NCI-H524 (cell line): ENCODE results near the gene KIAA1958.

ENCODE experiments used
- DNase-seq, 2 experiments: peaks; one replicate each; lab custom pipeline; 2025; lab: John Stamatoyannopoulos, UW

Gene KIAA1958, protein sequence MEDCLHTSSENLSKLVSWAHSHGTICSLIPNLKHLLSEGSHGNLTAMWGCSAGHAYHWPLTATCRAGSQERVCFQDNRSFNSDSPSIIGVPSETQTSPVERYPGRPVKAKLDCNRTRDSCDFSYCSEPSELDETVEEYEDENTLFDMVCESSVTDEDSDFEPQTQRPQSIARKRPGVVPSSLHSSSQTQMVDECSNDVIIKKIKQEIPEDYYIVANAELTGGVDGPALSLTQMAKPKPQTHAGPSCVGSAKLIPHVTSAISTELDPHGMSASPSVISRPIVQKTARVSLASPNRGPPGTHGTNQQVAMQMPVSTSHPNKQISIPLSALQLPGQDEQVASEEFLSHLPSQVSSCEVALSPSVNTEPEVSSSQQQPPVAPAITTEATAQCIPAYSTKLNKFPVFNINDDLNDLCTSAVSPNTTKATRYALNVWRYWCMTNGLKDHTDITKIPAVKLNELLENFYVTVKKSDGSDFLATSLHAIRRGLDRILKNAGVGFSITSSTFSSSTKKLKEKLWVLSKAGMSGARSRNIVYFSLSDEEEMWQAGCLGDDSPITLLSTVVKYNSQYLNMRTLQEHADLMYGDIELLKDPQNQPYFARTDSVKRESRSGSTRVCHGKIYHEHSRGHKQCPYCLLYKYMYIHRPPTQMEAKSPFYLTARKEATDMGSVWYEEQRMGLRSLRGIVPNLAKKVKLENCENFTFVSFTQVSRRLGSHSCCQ

DNA sequence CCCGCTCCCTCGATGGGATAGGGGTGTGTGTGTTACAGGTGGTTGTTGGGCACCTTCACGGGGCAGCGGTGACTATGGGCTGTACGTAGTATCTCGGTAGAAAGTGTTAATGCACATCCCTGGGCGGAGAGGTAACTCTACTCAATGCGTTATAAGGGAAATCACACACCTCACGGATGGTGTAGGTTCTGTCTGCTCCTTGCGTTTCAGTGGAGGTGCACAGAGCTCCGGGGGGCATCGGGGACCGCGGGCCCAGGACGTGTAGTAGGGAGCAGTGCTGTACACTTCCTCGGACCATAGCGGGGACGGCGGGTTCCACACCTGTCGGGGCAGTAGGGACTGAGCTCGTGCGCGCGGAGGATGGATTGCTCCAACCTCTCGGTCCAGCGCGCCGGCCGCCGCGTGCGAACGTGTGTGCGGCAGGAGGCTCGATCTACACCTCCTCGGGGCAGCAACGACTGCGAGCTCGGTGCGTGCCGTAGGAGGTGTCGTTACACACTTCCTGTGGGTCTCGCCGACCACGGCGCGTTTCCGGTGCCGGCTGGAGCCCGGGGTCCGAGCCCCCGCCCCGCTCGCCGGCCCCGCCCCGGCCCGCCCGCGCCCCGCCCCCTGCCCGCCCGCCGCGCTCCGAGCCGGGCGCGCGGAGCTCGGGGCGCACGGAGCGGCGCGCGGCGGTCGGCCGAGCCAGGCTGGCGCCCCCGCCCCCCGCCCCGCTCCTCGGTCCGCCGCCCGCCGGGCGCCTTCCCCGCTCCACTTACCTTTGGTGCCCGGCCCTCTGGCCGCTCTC, at the start of gene KIAA1958:
TSS of gene KIAA1958 (plus strand) at position 607 of the 787 bp plus-strand sequence. CDS start 87,254 bp downstream, outside the sequence.
- DNase-seq = peak; percentile 75 to 87

DNA sequence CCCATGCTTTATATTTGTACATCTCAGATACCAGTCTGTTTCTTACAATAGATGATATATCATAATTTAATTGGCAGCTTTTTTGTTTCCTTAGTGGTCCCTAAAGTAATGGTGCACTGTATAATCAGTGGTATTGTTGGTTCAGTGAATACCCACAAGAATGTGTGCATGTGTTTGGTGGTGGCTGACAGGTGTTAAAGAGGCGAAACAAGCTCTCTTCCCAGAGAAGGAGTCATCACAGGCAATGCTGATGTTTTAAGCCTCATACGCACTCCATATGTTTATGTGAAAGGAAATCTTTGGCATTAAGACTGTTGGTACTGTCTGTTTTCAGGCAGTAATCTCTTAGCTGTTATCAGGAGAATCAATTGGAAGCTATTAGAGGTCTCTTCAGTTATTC, 49.2 kb upstream of the KIAA1958 start:
- peak; percentile 76 to 93 for DNase-seq

DNA sequence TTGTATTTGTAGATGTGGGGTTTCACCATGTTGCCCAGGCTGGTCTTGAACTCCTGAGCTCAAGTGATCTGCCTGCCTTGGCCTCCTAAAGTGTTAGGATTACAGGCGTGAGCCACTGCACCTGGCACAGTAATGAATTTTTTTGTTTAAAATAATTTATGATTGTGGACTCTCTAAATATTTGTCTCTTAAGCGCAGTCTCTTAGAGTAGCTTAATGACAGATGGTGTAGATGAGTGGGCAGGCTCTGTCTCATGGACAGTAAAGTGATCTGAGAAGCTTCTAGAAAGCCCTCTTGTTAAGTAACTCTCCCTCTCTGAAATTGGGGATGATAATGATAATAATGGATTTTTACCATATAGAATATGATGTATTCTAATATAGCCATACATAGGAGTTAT, 47.5 kb upstream of the KIAA1958 start:
- DNase-seq = peak; percentile 81 to 96

DNA sequence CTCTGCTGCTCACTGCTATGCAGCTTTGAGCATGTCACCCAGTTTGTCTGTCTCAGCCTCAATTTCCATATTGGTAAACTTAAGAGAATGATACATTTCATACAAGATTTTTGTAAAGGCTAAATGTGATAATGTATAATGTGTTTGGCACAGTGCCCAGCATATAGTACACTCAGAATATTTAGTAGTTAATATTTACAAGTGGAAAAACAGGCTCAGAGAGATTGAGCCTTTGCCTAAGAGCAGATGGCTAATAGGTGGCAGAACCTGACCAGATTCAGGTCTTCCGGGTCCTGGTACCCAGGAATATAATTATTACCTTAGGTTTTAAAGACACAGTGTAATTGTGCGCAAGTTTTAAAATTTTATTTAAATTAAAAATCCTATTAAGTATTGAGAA, 46.8 kb upstream of the KIAA1958 start:
- DNase-seq = peak; percentile 33 to 75

DNA sequence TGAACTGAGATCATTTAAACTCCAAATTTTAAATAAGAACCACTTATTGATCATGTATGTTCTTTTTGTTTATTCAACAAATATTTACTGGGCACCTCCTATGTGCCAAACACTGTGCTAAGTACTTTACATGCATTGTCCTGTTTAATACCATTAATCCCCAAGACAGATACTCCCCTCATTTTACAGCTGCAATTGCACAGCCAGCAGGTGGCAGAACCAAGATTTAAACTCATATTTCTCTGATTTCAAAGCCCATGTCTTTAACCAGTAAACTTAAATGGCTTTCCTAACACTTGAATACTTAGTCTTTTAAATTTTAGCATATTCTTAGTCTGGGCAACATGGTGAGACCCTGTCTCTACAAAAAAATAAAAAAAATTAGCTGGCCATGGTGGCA, 43.4 kb upstream of the KIAA1958 start:
- DNase-seq = peak; percentile 11 to 22

DNA sequence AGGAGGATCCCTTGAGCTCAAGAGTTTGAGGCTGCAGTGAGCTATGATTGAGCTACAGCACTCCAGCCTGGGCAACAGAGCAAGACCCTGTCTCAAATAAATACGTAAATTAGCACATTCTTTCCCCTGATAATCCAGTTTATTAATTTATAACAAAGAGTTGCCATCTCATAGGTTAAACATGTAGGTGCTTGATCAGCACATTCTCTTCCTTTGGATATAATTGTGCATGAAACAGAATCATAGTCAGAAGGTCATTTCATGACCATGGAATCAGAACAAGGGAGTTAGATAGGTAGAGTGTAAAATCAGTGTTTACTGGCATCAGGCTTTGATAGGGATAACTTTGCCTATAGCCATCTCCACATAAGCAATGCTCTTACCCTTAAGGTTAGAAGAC, 43.0 kb upstream of the KIAA1958 start:
- DNase-seq = no peak

DNA sequence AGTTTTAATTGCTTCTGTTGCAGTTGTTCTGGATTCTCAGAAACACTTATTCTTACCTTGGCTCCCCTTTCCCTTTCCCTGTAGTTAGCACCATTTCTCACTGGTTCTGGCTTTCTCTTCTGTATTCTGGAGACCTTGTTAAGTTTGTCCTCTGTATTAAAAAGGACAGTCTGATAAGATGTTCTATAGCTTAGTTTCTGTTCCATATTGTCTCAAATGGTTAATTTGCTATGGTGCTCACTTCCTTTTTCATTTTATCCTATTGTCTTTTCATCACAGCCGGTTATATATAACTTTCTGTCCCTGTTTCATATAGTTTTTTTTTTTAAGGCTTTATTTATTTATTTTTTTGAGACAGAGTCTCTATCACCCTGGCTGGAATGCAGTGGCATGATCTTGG, 41.4 kb upstream of the KIAA1958 start:
- DNase-seq = no peak

DNA sequence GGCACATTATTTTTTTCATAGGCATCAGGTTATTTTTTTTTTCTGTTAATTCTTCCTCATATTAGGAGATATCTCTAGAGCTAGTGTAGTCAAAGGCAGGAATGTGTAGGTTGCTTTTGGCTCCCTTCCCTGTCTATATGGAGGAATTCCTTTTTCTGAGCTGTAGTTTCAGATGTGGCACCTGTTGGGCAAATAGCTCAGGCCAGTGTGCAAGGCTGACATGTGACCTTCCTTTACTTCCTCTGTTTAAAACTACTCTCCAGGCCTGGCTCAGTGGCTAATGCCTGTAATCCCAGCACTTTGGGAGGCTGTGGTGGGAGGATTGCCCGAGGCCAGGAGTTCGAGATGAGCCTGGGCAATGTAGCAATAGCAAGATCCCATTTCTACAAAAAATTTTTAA, 40.5 kb upstream of the KIAA1958 start:
- no peak for DNase-seq

DNA sequence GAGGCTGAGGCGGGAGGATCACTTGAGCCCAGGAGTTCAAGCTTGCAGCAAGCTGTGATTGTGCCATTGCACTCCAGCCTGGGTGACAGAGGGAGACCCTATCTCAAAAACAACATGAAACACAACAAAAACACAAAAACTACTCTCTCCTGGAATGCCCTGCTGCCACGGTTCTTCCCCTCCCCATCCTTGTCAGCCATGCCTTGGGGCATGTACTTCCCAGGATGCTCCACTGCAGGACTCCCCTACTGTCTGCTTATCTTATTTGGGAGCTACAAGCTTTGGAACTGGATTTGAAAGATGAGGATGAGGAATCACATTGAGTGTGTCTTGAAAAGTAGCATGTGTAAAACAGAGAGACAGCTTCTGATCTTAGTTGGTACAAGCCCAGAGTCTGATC, 40.1 kb upstream of the KIAA1958 start:
- no peak for DNase-seq

DNA sequence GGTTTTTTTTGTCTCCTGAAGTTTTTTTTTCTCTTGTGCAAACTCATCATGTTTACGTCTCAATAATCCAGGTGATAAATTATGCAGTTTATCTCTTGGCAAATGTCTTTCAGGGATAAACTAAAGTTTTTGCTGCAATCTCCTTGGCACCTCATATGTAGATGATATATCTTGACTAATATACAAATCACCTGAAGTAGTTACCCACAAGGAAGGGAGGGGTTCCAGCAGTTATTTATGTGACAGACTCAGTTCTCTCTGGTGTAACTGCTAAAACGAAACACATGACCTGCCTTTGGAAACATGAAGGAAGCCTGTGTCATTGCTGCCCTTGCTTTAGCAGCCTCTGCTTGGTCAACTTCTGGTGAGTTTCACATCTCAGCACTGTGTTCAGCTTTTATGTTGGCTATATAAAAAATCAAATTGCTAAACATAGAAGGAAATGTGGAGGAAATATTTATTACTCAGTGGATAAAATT, 39.3 kb upstream of the KIAA1958 start:
- DNase-seq = no peak

DNA sequence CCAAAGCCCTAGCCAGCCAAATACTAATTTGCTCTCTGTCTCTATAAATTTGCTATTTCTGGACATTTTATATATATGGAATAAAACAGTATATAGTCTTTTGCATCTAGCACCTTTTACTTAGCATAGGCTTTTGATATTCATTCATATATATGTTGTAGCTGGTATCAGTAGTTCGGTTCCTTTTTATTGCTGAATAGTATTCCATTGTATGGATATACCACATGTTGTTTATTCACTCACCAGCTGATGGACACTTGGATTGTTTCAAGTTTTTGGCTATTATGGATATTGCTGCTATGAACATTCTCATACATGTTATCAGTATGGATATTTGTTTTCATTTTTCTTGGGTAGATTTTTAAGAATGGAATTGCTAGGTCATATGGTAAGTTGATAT, 23.8 kb upstream of the KIAA1958 start:
- DNase-seq = no peak

DNA sequence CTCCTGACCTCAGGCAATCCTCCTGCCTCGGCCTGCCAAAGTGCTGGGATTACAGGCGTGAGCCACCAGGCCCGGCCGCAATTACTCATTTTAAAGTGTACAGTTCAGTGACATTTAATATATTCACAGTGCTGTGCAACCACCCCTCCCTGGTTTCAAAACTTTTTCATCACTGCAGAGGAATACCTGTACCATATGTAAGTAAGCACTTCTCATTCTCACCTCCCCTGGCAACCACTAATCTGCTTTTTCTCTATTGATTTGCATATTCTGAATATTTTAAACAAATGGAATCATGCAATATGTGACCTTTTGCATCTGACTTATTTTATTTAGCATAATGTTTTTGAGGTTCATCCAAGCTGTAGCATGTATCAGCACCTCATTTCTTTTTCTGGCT, 21.3 kb upstream of the KIAA1958 start:
- no peak for DNase-seq

DNA sequence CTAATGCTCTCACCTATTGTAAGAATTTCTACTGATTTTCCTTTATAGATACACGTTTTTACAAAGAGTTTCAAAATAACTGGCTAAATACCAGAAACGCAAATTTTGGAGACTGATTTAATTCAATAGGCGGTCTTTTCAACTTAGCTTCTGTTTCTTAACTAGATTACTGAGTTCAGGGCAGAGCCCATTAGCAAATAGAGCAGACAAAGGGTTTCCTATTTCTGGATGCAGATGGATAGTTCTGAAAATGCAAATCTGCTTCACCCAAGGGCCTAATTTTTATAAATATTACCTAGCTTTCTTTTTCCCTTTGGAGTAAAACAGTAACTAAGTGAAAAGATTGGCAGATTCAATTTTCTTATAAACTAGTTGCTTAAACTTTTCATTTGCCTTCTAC, 13.6 kb upstream of the KIAA1958 start:
- DNase-seq = no peak

DNA sequence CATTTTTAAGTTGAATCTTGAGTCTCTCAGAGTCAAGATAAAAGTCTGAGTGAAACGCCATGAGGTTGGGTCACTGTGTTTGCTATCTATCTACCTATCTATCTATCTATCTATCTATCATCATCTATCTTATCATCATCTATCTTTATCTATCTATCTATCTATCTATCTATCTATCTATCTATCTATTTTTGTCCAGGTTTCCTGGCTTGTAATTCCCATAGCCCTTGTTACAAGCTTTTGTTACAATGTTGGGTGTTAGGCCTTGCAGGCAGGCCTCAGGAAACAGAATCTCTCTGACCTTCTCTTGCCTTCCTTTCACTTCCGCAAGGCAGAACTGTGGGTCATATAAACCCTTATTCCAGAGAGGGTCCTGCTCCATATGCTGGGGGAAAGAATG, 12.6 kb upstream of the KIAA1958 start:
- no peak for DNase-seq

DNA sequence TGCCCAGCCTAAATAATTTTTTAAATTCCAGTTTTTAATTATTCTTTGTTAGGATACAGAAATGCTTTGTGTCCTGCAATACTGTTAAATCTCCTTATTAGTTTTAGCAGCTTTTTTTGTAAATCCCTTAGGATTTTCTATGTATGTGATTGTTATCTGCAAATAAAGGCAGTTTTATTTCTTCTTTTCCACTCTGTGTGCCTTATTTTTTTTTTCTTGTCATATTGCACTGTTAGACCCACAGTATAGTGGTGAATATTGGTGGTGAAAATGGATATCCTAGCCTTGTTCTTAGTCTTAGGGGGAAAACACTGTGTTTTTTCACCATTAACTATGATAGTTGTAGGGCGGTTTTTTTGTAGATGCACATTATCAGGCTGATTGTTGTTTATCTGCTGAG, 11.3 kb upstream of the KIAA1958 start:
- DNase-seq = no peak

DNA sequence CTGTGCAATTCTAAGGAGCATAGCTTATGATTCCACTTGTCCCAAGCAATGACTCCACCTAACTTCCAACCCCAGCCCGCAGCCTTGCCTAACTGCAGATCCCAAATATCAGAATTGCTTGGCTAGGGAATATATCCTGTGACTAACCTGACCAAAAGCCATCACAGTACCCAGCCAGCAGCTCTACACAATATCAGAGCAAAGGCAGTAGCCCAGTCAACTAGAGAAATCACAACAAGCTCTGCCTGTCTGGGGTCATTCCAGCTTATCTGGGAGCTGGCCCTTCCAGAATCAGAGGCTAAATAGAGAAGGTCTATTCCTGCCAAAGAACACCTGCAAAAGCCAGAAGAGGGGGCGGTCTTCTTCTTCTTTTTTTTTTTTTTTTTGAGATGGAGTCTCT, 9.3 kb upstream of the KIAA1958 start:
- DNase-seq = no peak

DNA sequence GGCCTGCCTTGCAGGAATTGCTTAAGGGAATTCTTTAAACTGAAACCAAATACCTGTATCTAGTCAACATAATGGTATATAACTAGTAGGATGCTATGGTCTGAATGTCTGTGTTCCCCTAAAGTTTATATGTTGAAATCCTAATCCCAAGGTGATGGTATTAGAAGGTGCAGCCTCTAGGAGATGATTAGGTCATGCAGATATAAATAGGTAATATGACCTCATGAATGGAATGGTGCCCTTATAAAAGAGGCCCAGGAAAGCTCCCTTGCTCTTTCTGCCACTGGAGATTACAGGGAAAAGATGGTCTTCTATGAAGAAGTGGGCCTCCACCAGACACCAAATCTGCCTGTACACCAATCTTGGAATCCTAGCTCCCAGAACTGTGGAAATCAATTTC, 7.4 kb upstream of the KIAA1958 start:
- no peak for DNase-seq

DNA sequence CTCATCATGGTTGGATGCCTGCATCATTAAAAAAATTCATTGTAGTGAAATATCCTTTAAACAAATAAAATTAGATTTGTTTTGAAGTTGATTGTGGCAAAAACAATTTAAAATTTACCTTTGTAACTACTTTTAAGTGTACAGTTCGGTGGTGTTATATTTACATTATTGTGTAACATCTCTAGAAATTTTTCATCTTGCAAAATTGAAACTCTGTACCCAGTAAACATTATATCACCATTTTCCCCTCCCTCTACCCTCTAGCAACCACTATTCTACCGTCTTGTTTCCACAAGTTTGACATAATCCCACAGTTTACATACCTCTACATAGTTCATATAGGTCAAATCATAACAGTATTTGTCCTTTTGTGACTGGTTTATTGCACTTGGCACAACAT, 2.0 kb upstream of the KIAA1958 start:
- no peak for DNase-seq

DNA sequence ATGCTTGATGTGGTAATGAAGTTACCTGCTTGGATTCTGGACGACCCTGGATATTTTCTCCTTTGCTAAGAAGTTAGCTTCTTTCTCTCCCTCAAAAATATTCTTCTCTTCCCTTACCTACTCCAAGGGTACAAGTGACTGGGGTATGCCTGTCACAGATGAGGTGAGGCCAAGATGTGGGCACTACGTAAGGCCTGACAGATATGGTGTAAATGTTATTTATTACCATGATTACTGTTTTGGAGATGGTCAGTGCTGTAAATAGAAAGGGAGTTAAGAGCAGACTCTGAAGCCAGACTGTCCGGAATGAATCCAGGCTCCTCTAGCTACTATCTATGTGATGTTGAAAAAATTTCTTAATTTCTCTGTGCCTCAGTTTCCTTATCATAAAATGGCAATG, 1.1 kb upstream of the KIAA1958 start:
- no peak for DNase-seq

DNA sequence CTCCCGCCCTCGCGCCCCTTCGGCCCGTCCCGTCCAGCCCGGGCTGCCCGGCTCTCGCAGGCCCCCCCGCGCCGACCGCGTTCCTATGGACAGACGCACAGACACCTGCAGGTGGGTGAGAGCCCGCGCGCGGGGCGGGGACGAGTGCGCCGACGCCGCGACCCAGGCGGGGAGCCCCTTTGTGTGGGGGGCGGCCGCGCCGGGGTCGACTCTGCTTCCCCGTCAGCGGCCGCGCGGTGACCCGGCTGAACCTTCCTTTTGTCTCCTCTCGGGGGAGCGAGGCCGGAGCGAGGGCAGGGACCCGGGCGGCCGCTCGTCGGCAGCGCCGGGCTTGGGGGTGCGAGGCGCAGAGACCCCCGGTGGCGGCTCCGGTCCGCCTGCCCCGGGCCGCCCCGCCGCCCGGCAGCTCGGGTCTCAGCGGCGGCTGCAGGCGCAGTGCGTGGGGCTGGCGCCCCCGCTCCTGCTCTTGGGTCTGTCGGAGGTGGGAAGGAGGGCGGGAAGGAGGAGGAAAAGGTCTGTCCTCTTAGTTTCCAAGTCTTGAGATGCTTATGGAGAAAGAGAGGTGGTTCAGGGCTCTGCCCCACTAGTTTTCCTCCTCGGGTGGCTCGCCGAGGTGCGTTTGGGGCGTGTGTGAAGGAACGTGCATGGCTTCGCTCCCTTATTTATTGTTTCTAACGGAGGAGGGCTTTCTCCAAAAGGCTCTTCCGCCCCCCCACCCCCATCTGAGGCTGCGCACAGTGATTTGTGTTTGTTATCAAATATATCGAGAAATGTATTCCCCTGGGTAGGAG, 576 bp downstream of the KIAA1958 start:
- peak; percentile 51 to 68 for DNase-seq

DNA sequence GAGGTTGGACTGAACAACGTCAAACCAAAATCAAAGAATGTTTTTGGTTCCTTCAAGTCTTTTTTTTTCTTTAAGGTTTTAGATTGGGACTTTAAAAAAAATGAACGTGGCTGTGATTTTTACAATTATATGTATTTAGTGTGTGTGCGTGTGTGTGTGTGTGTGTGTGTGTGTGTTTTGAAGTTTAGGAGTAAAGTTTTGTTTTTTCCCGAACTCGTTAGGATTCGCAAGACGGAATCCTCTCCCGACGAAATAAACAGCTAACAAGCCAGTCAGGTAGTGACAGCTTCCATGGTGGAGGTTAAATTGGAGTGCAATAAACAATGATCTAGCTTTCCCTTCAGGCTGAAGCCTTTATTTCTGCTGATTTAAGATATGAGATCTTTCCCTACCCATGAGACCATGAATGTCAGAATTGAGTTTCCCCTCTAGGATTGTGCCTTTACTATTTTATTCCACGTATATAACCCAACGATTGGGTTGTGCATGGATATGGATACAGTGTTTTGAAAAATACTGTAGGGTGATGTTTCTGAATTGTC, 1.2 kb downstream of the KIAA1958 start:
- DNase-seq = peak in 1 of 2 experiments; percentile 22
